Lower lobe of right lung (tissue), 2 donors: ENCODE measurements around the gene PARVG. TPM values are rescaled to one million over a fixed set of nuclear protein-coding genes. Genes with fewer than 3 reads are reported as not detected.

ENCODE experiments used
- ATAC-seq, 2 donors: fragments of 200-7000 bp; cut with Tn5 transposase; one replicate each; pipeline ENCODE4 v1.9.1; 2020 to 2022; ENCODE audit warnings: mild to moderate bottlenecking in 2 of 2, moderate library complexity in 2 of 2
- DNase-seq: peaks from one replicate; pipeline ENCODE4 v3.0.0-alpha.2; 2020
- H3K27ac ChIP-seq: fragments of 200-600 bp; one replicate; pipeline ENCODE4 v1.8.0; 2022
- H3K27me3 ChIP-seq: fragments of 200-600 bp; one replicate; pipeline ENCODE4 v1.8.0; 2022; ENCODE audit warnings: low read depth
- H3K36me3 ChIP-seq: fragments of 200-600 bp; one replicate; pipeline ENCODE4 v1.8.0; 2022; ENCODE audit warnings: mild to moderate bottlenecking
- H3K4me1 ChIP-seq: fragments of 200-600 bp; one replicate; pipeline ENCODE4 v1.8.0; 2022
- H3K4me3 ChIP-seq: fragments of 200-600 bp; one replicate; pipeline ENCODE4 v1.8.0; 2022; ENCODE audit warnings: mild to moderate bottlenecking
- H3K9me3 ChIP-seq: fragments of 200-600 bp; one replicate; pipeline ENCODE4 v1.8.0; 2022
- CTCF ChIP-seq: fragments of 200-600 bp; IDR thresholded peaks from one replicate; pipeline ENCODE4 v1.8.0; 2022; ENCODE audit warnings: antibody characterized with exemption, mild to moderate bottlenecking
- intact Hi-C: fragments of 100-400 bp; cut with DNase I; formaldehyde crosslinking; loops from one replicate; pipeline ENCODE4 v1.11.0; 2022
- total RNA-seq: library from RNA; stranded (reverse); fragmentation: NEBNext Ultra II Directional; extraction: Animal tissue kit (Norgen Biotek cat#: 25700); gene quantifications from one replicate; pipeline ENCODE4 v1.2.1, GENCODE V29; 2021
- donor health status: DM: no; HTN: yes; CAD: no; lungs with severe emphysema.

PARVG gene
- total RNA-seq, 1 donor from 2014 or later, result 96.2 TPM

- no peak overlapping the region for H3K4me3 ChIP-seq
- H3K36me3 ChIP-seq, result no peaks in the 10 kb centered on the region
- DNase-seq (no peak), ATAC-seq (no peak)
- peaks cover 10% of the 10 kb centered on the region for H3K27me3 ChIP-seq
- intact Hi-C loops, result no loop called here
- TF ChIP-seq CTCF, result no peak
- H3K27ac ChIP-seq, result no peak overlapping the region
- H3K9me3 ChIP-seq, result peaks cover 15% of the 10 kb centered on the region
- no peaks in the 10 kb centered on the region for H3K4me1 ChIP-seq
Measured at GRCh38 chr22:44248926-44249325, 68.2 kb downstream of the PARVG start.

GRCh38 chr22:44249376-44250147 lies 68.8 kb downstream of the PARVG start:
- Histone ChIP-seq H3K4me3 (no peak overlapping the region), H3K9me3 (peaks cover 15% of the 10 kb centered on the region), H3K27ac (no peak overlapping the region), H3K27me3 (peaks cover 4% of the 10 kb centered on the region), H3K4me1 (no peaks in the 10 kb centered on the region), H3K36me3 (no peaks in the 10 kb centered on the region)
- ATAC-seq (no peak), DNase-seq (no peak)
- no peak for TF ChIP-seq CTCF
- intact Hi-C loops, result no loop called here

GRCh38 chr22:44254811-44255210 lies 74.1 kb downstream of the PARVG start:
- TF ChIP-seq CTCF, result no peak
- intact Hi-C loops, result no loop called here
- Histone ChIP-seq H3K9me3 (peaks cover 10% of the 10 kb centered on the region), H3K4me3 (no peak overlapping the region), H3K36me3 (no peaks in the 10 kb centered on the region), H3K27me3 (no peaks in the 10 kb centered on the region), H3K4me1 (no peaks in the 10 kb centered on the region), H3K27ac (no peak overlapping the region)
- DNase-seq, result no peak
- ATAC-seq, result no peak

GRCh38 chr22:44256085-44256484 lies 75.4 kb downstream of the PARVG start:
- Histone ChIP-seq H3K9me3 (no peaks in the 10 kb centered on the region), H3K36me3 (no peaks in the 10 kb centered on the region), H3K27ac (no peak overlapping the region), H3K4me1 (no peaks in the 10 kb centered on the region), H3K4me3 (no peak overlapping the region), H3K27me3 (no peaks in the 10 kb centered on the region)
- intact Hi-C loops, result no loop called here
- DNase-seq (no peak), ATAC-seq (no peak)
- TF ChIP-seq CTCF, result no peak

DNA sequence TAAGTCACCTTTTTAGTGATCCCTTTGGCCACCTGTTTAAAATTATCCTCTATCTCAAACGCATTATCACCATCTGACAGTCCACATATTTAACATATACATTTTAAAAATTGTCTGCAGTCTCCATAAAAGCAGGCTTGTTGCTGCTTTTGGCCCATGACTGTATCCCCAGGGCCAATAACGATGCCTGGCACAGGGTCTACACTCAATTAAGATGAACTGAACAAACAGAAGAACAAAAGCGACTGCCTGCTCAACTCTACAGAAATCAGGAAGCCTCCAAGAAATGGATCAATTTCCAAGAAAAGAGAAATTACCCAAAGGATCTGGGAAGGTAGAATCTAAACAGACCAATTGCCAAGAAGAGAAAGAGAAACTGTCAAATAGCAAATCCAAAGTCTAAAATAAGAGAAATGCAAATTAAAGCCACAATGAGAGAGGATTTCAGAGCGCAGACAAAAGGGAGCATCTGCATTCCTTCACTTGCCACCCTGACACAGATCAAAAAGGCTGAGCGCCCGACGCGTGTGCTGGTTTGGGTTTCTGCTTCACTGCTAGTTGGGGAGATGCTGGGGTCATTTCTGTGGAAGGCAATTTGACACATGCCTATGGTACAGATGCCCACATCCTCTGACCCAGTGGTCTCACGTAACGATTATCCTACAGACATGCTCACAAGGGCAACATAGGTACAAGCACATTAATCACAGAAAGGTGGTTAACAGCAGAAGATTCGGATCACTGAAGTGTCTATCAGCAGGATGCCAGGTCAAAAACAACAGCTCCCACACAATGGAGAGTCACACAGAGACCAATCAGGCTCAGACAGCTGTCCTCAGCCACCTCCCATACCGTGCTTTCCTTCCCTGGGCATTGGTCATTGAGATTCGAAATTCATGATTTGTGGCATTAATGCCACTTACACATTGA lies 76.1 kb downstream of the PARVG start:
- no peaks in the 10 kb centered on the region for H3K4me1 ChIP-seq
- ATAC-seq, result no peak
- intact Hi-C loops, result no loop called here
- DNase-seq, result no peak
- no peak overlapping the region for H3K27ac ChIP-seq
- TF ChIP-seq CTCF, result no peak
- H3K4me3 ChIP-seq, result no peak overlapping the region
- H3K9me3 ChIP-seq, result no peaks in the 10 kb centered on the region
- no peaks in the 10 kb centered on the region for H3K27me3 ChIP-seq
- no peaks in the 10 kb centered on the region for H3K36me3 ChIP-seq

Other genes starting within 250 kb of the PARVG start
- 28.5 TPM for gene SAMM50, start 225.5 kb upstream of the PARVG start, total RNA-seq
- 44.7 TPM for gene PARVB, start 156.6 kb upstream of the PARVG start, total RNA-seq
- gene SHISAL1, start 132.0 kb downstream of the PARVG start, total RNA-seq, result 0.32 TPM